ENCODE results near the gene DNAJC22. TPM values are rescaled to one million over a fixed set of nuclear protein-coding genes. Genes with fewer than 3 reads are reported as not detected.

DNAJC22 gene
- total and polyA plus RNA-seq, 2 of the 13 experiments (the other 11 are each of a cell fraction or from before 2014, with no cell fraction given), result 25.2 to 31.7 TPM

DNA sequence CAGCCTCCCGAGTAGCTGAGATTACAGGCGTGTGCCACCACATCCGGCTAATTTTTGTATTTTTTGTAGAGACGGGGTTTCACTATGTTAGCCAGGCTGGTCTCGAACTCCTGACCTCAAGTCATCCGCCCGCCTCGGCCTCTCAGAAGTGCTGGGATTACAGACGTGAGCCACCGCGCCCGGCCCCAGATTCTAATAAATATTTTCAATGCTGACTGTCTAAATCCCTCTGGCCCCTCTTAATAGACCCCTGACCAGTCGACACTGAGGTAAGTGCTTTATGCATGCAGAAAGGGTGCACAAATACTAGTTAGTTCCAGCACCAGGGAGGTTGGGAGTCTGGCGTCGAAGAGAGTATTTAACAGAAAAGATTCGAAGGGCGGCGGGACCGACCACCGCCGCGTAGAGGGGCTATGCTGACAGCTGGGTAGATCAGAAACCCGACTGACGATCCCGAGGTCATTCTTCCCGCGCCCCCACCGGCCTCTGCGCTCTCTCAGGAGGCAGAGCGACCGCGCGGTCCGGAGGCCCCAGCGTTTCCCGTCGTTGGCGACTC lies 19.5 kb downstream of the DNAJC22 start (continued):
- TF ChIP-seq XRCC5 (optimal IDR thresholded peaks at IDR 0.05; ENCODE audit: low read length) (no peak), ZNF557 (CRISPR knock-in tag; IDR thresholded peaks at IDR 0.05) (no peak), MEIS2 (CRISPR knock-in tag; IDR thresholded peaks at IDR 0.05) (peak; percentile 65; the same call in 1 of the 2 replicates), ZNF713 (CRISPR knock-in tag; IDR thresholded peaks at IDR 0.05) (no peak), FOXP1 (IDR thresholded peaks at IDR 0.05) (no peak), FOXP1 (CRISPR knock-in tag; IDR thresholded peaks at IDR 0.05) (no peak), SOX13 (IDR thresholded peaks at IDR 0.05) (no peak), SOX13 (CRISPR knock-in tag; conservative IDR thresholded peaks at IDR 0.05 in 1 of 2, IDR thresholded peaks at IDR 0.05 in 1 of 2) (no peak; a peak in 1 of 4 replicates), MIXL1 (CRISPR knock-in tag; IDR thresholded peaks at IDR 0.05) (no peak), HNRNPL (IDR thresholded peaks at IDR 0.05; ENCODE audit: low read depth, low read length) (peak; percentile 57; the same call in 1 of the 2 replicates), SNAI1 (CRISPR knock-in tag; IDR thresholded peaks at IDR 0.05; ENCODE audit: borderline replicate concordance) (0 out of 2 replicates have a peak, but pooled peaks have one; percentile 15), ZNF431 (CRISPR knock-in tag; IDR thresholded peaks at IDR 0.05; ENCODE audit: borderline replicate concordance, low read depth) (no peak), ZBTB42 (CRISPR knock-in tag; IDR thresholded peaks at IDR 0.05) (0 out of 2 replicates have a peak, but pooled peaks have one; percentile 23), ZBTB1 (CRISPR knock-in tag; IDR thresholded peaks at IDR 0.05; ENCODE audit: borderline replicate concordance) (no peak), ZMAT3 (CRISPR knock-in tag; conservative IDR thresholded peaks at IDR 0.05) (0 out of 2 replicates have a peak, but pooled peaks have one; percentile 3), ZNF547 (CRISPR knock-in tag; IDR thresholded peaks at IDR 0.05) (no peak), SP2 (CRISPR knock-in tag; IDR thresholded peaks at IDR 0.05) (no peak), ZNF660 (CRISPR knock-in tag; IDR thresholded peaks at IDR 0.05; ENCODE audit: borderline replicate concordance, low read depth) (no peak), ONECUT2 (CRISPR knock-in tag; IDR thresholded peaks at IDR 0.05) (no peak), ZNF546 (CRISPR knock-in tag; conservative IDR thresholded peaks at IDR 0.05) (0 out of 2 replicates have a peak, but pooled peaks have one; percentile 20), ZKSCAN5 (CRISPR knock-in tag; IDR thresholded peaks at IDR 0.05) (no peak), TBX3 (IDR thresholded peaks at IDR 0.05; ENCODE audit: borderline replicate concordance) (no peak)
- TF ChIP-seq, protein P1, sequence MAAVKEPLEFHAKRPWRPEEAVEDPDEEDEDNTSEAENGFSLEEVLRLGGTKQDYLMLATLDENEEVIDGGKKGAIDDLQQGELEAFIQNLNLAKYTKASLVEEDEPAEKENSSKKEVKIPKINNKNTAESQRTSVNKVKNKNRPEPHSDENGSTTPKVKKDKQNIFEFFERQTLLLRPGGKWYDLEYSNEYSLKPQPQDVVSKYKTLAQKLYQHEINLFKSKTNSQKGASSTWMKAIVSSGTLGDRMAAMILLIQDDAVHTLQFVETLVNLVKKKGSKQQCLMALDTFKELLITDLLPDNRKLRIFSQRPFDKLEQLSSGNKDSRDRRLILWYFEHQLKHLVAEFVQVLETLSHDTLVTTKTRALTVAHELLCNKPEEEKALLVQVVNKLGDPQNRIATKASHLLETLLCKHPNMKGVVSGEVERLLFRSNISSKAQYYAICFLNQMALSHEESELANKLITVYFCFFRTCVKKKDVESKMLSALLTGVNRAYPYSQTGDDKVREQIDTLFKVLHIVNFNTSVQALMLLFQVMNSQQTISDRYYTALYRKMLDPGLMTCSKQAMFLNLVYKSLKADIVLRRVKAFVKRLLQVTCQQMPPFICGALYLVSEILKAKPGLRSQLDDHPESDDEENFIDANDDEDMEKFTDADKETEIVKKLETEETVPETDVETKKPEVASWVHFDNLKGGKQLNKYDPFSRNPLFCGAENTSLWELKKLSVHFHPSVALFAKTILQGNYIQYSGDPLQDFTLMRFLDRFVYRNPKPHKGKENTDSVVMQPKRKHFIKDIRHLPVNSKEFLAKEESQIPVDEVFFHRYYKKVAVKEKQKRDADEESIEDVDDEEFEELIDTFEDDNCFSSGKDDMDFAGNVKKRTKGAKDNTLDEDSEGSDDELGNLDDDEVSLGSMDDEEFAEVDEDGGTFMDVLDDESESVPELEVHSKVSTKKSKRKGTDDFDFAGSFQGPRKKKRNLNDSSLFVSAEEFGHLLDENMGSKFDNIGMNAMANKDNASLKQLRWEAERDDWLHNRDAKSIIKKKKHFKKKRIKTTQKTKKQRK (IDR thresholded peaks at IDR 0.05; ENCODE audit: low read length), result no peak
- TF ChIP-seq, protein P2, sequence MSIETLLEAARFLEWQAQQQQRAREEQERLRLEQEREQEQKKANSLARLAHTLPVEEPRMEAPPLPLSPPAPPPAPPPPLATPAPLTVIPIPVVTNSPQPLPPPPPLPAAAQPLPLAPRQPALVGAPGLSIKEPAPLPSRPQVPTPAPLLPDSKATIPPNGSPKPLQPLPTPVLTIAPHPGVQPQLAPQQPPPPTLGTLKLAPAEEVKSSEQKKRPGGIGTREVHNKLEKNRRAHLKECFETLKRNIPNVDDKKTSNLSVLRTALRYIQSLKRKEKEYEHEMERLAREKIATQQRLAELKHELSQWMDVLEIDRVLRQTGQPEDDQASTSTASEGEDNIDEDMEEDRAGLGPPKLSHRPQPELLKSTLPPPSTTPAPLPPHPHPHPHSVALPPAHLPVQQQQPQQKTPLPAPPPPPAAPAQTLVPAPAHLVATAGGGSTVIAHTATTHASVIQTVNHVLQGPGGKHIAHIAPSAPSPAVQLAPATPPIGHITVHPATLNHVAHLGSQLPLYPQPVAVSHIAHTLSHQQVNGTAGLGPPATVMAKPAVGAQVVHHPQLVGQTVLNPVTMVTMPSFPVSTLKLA (IDR thresholded peaks at IDR 0.05), result no peak
- TF ChIP-seq, protein P3, sequence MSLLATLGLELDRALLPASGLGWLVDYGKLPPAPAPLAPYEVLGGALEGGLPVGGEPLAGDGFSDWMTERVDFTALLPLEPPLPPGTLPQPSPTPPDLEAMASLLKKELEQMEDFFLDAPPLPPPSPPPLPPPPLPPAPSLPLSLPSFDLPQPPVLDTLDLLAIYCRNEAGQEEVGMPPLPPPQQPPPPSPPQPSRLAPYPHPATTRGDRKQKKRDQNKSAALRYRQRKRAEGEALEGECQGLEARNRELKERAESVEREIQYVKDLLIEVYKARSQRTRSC (CRISPR knock-in tag; IDR thresholded peaks at IDR 0.05; ENCODE audit: low read depth), result no peak
- TF ChIP-seq, protein P4, sequence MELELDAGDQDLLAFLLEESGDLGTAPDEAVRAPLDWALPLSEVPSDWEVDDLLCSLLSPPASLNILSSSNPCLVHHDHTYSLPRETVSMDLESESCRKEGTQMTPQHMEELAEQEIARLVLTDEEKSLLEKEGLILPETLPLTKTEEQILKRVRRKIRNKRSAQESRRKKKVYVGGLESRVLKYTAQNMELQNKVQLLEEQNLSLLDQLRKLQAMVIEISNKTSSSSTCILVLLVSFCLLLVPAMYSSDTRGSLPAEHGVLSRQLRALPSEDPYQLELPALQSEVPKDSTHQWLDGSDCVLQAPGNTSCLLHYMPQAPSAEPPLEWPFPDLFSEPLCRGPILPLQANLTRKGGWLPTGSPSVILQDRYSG (CRISPR knock-in tag; IDR thresholded peaks at IDR 0.05), result no peak
